Activated naive CD8-positive, alpha-beta T cell treated with anti-CD3 and anti-CD28 coated beads for 36 hours (primary cell): ENCODE data around the gene CCDC138. TPM values are rescaled to one million over a fixed set of nuclear protein-coding genes. Genes with fewer than 3 reads are reported as not detected.

Source experiments
- DNase-seq: peaks from one replicate; pipeline ENCODE4 v3.0.0; 2021
- H3K27ac Mint-ChIP-seq: one replicate; pipeline ENCODE4 v1.8.0; 2022; ENCODE audit warnings: mild to moderate bottlenecking, moderate library complexity, mixed read lengths
- H3K27me3 Mint-ChIP-seq: one replicate; pipeline ENCODE4 v1.8.0; 2022; ENCODE audit warnings: mild to moderate bottlenecking, mixed read lengths
- H3K36me3 Mint-ChIP-seq: one replicate; pipeline ENCODE4 v1.8.0; 2021; ENCODE audit warnings: mild to moderate bottlenecking, mixed read lengths
- H3K4me1 Mint-ChIP-seq: one replicate; pipeline ENCODE4 v1.8.0; 2021; ENCODE audit warnings: mixed read lengths
- H3K4me3 Mint-ChIP-seq: one replicate; pipeline ENCODE4 v1.8.0; 2022; ENCODE audit warnings: mild to moderate bottlenecking, moderate library complexity, mixed read lengths
- H3K9me3 Mint-ChIP-seq: one replicate; pipeline ENCODE4 v1.8.0; 2022; ENCODE audit warnings: mixed read lengths
- total RNA-seq, 2 experiments: library from RNA; stranded (reverse); gene quantifications; one replicate each; pipeline ENCODE4 v1.2.3, GENCODE V29; 2021

Gene CCDC138
- total RNA-seq, 2 experiments from 2014 or later = 15.0 to 17.0 TPM

GRCh38 chr2:108925286-108925685, 138.7 kb downstream of the CCDC138 start:
- Mint-ChIP-seq H3K27me3 (no peaks in the 10 kb centered on the region), H3K4me3 (no peak overlapping the region), H3K4me1 (no peaks in the 10 kb centered on the region), H3K27ac (no peak overlapping the region), H3K9me3 (no peaks in the 10 kb centered on the region), H3K36me3 (no peaks in the 10 kb centered on the region)
- no peak for DNase-seq

- Mint-ChIP-seq H3K36me3 (no peaks in the 10 kb centered on the region), H3K9me3 (no peaks in the 10 kb centered on the region), H3K4me3 (no peak overlapping the region), H3K4me1 (no peaks in the 10 kb centered on the region), H3K27me3 (no peaks in the 10 kb centered on the region), H3K27ac (no peak overlapping the region)
- no peak for DNase-seq
Measured at GRCh38 chr2:108925735-108926134, 139.2 kb downstream of the CCDC138 start.

Other genes with a start within 250 kb of the CCDC138 start
- 10 to 100 TPM; 78.5 to 81.4 TPM for gene RANBP2, start 67.3 kb upstream of the CCDC138 start, total RNA-seq
- under 1 TPM; 0.16 to 0.21 TPM for gene EDAR, start 202.4 kb downstream of the CCDC138 start, total RNA-seq